DMS53 treated with DMSO at 0.1 percent for 48 hours (cell line): ENCODE data around the gene SETD2.
"Not testable (repeated sequence)": the region's sequence is repeated elsewhere in the genome, so short reads cannot be mapped to it uniquely, and the experiment has no call there.

Experiments
- DNase-seq: peaks from one replicate; lab custom pipeline; 2025; ENCODE audit not compliant: unreplicated experiment; lab: John Stamatoyannopoulos, UW

Gene SETD2, protein sequence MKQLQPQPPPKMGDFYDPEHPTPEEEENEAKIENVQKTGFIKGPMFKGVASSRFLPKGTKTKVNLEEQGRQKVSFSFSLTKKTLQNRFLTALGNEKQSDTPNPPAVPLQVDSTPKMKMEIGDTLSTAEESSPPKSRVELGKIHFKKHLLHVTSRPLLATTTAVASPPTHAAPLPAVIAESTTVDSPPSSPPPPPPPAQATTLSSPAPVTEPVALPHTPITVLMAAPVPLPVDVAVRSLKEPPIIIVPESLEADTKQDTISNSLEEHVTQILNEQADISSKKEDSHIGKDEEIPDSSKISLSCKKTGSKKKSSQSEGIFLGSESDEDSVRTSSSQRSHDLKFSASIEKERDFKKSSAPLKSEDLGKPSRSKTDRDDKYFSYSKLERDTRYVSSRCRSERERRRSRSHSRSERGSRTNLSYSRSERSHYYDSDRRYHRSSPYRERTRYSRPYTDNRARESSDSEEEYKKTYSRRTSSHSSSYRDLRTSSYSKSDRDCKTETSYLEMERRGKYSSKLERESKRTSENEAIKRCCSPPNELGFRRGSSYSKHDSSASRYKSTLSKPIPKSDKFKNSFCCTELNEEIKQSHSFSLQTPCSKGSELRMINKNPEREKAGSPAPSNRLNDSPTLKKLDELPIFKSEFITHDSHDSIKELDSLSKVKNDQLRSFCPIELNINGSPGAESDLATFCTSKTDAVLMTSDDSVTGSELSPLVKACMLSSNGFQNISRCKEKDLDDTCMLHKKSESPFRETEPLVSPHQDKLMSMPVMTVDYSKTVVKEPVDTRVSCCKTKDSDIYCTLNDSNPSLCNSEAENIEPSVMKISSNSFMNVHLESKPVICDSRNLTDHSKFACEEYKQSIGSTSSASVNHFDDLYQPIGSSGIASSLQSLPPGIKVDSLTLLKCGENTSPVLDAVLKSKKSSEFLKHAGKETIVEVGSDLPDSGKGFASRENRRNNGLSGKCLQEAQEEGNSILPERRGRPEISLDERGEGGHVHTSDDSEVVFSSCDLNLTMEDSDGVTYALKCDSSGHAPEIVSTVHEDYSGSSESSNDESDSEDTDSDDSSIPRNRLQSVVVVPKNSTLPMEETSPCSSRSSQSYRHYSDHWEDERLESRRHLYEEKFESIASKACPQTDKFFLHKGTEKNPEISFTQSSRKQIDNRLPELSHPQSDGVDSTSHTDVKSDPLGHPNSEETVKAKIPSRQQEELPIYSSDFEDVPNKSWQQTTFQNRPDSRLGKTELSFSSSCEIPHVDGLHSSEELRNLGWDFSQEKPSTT (N-terminal part only)

DNA sequence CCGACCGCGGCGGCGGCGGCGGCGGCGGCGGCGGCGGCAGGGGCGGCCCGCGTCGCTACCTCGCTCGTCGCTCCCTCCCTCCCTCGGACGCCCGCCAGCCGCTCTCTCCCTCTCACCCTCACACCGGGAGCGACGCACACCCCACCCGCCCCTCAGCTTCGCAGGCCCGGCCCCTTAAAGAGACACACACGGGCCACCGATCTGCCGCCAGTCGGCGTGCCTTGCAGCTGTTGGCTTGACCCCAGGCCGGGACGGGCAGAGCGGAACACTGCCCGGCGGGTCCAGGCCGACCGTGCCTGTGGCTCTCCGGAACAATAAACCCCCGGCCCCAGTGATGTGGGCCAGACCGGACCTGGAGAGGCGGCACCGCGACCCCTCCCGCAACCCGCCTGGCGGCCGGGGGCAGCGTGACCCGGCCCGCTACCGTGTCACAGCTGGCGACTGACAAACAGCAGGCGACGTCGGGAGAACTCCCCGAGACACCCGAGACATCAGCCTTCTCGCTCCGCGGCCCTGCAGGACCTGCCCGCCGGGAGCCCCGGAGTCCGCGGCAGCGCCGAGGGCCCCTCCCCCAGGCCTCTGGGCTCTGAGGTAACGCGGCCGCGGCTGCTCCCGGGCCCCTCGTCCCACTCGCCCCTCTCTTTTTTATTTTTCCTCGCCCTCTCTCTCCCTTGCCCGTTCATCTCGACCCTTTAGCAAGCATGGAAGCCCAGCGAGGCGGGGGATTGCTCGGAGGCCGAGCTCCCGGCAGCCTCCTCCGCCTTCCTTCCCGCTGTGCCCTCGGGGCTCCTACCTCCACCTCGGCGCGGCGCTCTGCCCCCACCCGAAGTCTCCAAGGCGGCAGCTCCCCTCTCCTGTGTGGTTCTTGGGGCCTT is at the start of gene SETD2:
TSS of gene SETD2 (minus strand) at position 107 of the 875 bp plus-strand sequence. CDS start 189 bp downstream, outside the sequence.
- DNase-seq, result no peak

DNA sequence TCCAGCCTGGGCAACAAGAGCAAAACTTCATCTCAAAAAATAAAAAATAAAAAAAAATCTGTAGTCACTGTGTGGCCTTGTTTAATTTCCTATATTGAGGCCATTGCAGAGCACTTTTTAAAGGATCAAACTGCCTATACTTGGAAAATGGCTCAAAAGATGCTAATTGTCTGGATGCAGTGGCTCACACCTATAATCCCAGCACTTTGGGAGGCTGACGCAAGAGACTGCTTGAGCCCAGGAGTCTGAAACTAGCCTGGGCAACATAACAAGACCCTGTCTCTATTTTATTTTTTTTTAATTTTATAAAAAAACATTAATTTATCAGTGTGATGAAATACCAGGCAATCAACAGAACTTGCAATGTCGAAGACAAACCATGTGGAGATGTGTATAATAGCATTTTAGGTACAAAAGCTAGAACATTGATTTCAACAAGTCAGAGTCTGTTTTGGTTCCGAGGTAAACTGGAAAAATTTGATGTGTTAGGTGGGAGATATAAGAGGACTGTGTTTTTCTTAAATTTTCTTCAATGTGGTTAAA is 47.0 kb upstream of the SETD2 start:
- DNase-seq, result no peak

DNA sequence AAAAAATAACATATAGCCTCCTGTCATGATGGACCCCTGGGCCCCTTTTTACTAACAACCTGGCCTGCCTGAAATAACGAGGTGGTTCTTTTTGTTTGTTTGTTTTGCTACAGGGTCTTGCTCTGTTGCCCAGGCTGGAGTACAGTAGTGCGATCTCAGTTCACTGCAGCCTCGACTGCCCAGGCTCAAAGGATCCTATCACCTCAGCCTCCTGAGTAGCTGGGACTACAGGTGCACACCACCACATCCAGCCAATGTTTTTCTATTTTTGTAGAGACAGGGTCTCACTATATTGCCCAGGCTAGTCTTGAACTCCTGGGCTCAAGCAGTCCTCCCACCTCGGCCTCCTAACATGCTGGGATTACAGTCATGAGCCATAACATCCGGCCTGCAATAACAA is 42.1 kb upstream of the SETD2 start:
- DNase-seq, result not testable (repeated sequence)

DNA sequence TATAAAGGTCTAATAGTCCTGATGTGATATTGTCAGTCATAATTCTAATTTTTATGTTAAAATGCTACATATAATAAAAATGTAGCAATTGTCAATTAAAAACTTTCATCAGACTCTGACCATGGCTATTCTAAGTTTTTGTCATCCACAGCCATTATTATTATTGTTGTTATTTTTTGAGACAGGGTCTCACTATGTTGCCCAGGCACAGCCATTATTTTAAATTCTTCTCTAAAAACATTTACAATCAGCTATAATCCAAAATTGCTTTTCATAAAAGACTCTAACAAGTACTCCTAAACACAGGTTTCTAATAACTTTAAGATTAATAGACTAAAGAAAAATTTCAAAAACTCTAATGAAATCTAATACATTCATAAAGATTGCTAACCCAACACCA is 41.0 kb upstream of the SETD2 start:
- DNase-seq, result no peak

DNA sequence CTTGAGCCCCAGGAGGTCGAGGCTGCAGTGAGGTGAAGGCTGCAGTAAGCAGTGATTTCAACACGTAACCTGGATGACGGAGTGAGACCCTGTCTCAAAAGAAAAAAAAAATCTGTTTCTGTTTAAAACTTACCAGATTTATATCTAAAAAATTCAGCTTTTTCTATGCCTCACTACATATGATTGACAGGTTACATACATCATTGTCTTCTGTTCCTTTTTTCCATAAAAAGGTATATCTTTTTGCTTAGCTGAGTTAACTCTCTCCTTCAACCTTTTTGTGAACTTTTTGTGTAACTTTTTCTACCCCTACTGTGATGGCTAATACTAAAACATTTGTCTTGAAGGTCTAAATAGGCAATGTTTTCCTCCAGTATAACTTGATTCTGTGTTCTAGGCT is 38.6 kb upstream of the SETD2 start:
- DNase-seq, result no peak

DNA sequence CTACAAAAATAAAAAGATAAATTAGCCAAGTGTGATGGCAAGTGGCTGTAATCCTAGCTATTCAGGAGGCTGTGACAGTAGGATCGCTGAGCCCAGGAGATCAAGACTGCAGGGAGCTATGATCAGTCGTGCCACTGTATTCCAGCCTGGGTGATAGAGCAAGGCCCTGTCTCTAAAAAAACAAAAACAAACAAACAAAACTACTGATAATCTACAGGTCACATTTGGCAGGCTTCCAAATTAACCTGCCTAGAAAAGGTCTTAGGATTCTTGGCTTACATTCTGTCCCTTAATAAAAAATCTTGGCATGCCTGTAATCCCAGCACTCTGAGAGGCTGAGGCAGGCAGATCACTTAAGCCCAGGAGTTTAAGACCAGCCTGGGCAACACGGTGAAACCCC is 33.4 kb upstream of the SETD2 start:
- no peak for DNase-seq

DNA sequence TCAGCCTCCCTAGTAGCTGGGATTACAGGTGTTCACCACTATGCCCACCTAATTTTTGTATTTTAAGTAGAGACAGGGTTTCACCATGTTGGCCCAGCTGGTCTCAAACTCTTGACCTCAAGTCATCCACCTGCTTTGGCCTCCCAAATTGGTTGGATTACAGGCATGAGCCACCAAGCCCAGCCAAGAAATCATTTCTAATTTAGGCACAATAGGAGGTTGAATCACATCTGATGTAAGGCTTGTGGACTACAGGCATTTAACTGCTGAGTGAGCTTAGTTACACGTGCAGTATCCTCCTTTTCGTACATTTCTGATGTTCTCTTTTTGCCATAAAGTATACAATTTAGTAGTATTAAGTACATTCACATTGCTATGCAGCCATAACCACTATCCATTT is 31.1 kb upstream of the SETD2 start:
- DNase-seq, result no peak

DNA sequence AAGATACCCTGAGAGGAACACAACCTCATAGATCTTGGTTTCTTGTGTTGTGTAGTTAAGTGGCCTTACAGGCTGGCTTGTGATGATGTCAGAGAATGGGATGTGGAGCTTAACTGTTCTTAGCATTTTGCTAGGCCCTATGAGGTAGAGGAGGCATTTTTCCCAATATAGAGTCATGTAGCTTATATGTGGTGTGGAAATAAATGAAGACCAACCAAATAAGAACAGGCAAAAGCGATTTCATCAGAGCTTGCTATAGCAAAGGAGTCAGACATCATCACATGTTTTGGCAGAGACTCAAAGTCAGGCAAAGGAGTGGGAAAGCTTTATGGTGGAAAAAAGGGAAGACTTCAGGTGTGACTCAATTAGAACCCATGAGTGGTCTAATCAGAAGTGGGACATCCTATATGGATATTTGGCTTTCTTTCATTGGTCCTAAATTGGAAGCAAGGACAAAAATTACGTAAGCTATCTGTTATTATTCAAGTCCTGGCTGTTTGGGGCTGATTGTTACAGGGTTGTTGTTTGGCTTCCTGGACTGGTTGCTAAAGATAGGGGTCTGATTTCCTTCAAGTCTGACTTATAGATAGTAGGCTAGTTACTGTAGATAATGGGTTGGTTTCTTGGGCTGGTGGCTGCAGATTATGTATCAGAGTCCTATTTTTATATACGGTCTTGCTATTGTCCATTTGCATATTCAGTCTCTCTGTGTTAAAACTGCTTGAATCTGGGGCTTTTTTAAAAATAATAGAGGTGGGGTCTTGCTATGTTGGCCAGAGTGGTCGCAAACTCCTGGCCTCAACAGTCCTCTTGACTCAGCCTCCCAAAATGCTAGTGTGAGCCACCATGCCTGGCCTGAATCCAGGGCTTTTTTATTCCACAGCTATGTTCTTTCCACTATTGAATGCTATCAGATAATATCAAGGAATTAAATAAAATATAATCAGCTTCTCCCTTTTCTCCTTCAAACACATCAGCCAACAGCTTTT is 30.3 kb upstream of the SETD2 start:
- no peak for DNase-seq

DNA sequence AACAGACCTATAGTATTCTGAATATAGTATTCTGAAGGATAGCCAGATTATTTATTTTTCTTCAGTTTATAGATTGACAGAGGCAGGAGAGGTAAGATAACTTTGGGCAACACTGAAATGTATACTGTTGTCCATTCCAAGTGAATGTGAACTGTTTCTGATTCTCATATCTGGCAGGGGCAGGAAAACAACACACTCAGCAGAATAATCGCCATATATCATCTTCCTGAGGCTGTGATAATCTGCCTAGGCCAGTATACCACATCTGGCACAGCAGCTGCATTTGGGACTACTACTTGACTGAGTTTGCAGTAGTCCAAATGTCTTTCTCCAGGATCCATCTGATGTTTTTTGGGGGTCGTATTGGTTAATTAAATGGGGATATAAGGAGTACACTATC is 22.4 kb upstream of the SETD2 start:
- no peak for DNase-seq

DNA sequence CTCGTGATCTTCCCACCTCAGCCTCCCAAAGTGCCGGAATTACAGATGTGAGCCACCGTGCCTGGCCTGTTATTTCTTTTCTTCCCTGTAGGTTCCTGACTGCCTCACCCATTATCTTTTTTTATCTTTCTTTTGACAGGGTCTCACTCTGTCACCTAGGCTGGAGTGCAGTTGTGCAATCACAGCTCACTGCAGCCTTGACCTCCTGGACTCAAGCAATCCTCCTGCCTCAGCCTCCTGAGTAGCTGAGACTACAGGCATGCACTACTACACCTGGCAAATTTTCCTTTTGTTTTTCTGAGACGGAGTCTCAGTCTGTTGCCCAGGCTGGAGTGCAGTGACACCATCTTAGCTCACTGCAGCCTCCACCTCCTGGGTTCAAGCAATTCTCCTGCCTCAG is 17.8 kb upstream of the SETD2 start:
- not testable (repeated sequence) for DNase-seq

DNA sequence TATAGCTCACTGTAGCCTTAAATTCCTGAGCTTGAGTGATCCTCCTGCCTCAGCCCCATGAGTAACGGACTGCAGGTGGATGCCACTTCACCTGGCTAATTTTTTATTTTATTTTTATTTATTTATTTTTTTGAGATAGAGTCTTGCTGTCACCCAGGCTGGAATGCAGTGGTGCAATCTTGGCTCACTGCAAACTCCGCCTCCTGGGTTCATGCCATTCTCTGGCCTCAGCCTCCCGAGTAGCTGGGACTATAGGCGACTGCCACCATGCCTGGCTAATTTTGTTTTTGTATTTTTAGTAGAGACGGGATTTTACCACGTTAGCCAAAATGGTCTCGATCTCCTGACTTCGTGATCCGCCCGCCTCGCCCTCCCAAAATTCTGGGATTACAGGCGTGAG is 16.1 kb upstream of the SETD2 start:
- DNase-seq, result not testable (repeated sequence)

DNA sequence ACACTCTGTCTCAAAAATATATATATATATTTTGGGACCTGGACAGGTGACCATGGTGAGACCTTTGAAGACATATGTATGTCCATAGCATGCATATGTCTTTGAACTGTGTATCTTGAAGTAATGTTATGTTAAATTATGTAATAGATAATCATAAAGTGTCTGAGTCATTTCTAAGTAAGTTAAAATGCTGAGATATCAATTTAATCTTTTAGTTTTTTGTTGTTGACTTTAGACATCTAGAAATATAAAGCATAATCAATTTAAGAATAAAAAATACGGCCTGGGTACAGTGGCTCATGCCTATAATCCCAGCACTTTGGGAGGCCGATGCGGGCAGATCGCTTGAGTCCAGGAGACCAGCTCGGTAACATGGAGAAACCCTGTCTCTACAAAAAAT is 12.7 kb upstream of the SETD2 start:
- DNase-seq, result no peak

DNA sequence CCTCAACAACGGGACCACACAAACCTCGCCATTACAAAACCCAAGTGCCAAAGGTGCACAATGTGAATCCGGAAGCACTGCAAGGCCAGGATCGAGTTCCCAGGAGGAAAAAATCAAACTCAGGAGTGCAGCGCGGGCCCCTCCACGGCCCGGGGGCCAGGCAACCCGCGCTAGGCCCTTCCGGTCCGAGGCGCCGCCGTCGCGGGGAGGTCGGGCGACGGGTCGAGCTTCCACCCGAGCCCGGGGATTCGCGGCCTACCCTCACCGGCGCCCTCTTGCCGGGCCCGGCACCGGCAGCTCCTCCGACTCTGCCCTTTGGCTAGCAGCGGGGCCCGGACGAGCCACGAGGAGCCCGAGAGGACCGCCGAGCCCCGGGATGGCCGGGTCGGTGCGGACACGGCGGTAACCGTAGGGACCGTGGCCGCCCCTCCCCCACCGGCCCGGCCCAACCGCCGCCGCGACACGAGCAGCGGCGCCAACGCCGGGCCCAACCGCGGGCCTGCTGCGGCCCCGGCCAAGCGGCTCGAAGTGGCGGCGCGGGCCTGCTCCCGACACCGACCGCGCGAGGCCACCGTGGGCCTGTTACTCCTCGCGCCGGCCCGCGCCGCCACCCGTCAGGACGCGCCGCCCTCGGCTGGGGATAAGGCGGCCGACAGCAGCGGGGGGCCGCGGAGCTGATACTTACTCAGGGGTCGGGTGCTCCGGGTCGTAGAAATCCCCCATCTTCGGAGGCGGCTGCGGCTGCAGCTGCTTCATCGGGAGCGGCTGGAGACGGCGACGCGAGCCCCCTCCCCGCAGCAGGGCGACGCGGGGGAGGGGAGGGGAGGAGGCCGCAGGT is 525 bp downstream of the SETD2 start:
- DNase-seq, result no peak

DNA sequence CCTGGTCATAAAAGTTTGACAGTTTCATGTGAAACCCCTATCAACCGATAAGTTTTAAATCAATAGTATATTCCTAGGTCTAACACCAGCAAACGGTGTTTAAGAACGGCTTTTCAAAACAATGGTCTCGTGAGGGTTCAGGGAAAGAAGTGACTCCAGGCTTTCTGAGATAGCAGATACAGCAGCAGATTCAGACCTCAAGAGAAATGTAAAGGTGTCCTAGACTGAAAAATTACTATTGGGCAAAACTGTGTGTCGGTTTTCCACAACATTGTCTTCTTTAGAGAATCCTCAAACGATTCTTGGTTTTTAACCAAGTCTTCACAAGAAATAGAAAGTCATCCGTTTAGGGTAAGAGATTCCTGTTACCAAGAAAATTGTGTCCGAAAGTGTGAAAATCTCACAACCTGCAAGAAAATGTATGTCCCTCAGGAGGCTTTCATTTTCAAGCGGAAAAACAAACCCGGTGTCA is 1.2 kb downstream of the SETD2 start:
- no peak for DNase-seq

DNA sequence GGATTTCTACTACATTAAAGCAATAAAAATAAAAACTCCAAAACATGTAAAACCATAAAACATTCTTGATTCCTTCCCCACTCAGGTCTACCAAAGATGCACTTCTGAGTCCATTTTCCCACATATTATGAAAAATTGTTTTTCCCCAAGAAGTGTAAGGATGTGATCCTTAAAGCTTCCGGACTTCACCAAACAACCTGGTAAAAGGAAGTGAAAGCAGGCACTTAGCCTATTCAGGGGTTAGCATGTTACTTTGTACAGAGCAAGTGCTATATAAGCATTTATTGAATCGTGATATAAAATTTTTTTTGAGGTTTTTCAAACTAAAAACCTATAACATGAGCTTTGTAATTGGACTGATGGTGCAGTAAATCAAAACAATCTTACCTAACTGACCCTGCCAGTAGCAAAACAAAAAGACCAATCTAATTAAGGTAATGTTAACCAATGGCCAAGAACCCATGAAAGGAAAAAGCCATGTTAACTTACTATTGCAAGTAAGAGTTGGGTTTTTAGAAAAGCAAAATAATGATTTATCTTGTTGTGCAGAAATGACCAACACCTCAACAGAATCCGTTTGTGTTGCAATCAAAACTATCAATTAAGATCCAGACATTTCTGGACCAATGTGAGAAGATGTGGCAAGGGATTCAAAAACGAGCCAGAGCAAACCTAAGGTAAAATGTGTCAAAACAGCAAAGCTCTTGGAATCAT is 1.8 kb downstream of the SETD2 start:
- no peak for DNase-seq

DNA sequence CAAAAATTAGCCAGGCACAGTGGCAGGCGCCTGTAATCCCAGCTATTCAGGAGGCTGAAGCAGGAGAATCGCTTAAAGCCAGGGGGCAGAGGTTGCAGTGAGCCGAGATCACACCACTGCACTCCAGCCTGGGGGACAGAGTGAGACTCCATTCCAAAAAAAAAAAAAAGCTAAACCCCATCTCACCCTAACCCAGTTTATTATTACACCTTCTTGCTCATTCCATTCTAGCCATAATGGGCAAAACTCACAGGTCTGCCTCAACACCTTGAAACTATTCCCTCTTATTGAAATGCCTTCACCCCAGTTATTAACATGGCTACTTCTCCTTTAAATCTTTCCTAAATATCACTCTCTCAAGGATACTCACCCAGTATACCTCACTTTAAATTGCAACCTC is 4.1 kb downstream of the SETD2 start:
- no peak for DNase-seq

DNA sequence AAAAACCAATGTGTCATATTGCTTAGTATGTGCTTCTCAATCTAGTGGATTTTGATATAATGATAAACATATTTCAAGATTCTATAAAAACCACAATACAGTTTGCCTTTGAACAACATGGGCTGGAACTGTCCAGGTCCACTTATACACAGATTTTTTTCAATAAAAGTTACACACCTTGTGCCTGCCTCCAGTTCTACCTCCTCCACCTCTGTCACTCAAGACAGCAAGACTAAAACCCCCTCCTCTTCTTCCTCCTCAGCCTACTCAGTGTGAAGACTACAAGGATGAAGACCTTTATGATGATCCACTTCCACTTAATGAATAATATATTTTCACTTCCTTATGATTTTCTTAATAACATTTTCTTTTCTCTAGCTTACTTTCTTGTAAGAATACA is 5.7 kb downstream of the SETD2 start:
- DNase-seq, result no peak
